Measurements from ENCODE around the gene PHKG1.

- no peak for TF ChIP-seq CTCF (conservative IDR thresholded peaks at IDR 0.05)
- TF ChIP-seq EZH2 (IDR thresholded peaks at IDR 0.05; ENCODE audit: low read depth) = no peak
These were observed 38.8 kb downstream of the PHKG1 start for GRCh38 chr7:56053993-56054392.

Data from PC-9 (cell line).